ENCODE measurements around the gene LRRN1. TPM values are rescaled to one million over a fixed set of nuclear protein-coding genes. Genes with fewer than 3 reads are reported as not detected.

LRRN1 gene
- total and polyA plus RNA-seq, 10 donors, result 0.20 to 8.0 (median 4.1) TPM

DNA sequence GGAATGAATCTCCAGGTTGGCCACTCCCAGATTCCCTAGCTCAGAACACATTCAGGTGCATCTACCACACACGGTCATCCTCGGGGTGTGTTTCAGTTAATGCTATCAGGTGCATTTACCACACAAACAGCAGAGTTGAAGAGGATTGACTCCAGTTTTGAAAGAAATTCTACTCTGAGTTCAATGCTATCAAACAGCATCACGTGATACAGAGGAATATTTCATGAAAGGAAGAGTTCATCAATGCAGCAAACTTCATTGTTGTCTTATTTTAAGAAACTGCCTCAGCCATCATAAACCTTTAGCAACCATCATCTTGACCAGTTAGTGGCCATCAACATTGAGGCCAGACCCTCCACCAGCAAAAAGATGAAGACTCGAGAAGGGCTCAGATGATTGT is 22.6 kb upstream of the LRRN1 start:
- intact Hi-C loops (cut with DNase I; ENCODE audit: low total_unique reads), result no loop called here
- 88 to 94% (median 91%) methylated on average over 4 of the region's 4 CpGs for WGBS, 5 donors
- no peak for TF ChIP-seq POLR2AphosphoS5 (IDR thresholded peaks at IDR 0.05)
- TF ChIP-seq, protein P1, sequence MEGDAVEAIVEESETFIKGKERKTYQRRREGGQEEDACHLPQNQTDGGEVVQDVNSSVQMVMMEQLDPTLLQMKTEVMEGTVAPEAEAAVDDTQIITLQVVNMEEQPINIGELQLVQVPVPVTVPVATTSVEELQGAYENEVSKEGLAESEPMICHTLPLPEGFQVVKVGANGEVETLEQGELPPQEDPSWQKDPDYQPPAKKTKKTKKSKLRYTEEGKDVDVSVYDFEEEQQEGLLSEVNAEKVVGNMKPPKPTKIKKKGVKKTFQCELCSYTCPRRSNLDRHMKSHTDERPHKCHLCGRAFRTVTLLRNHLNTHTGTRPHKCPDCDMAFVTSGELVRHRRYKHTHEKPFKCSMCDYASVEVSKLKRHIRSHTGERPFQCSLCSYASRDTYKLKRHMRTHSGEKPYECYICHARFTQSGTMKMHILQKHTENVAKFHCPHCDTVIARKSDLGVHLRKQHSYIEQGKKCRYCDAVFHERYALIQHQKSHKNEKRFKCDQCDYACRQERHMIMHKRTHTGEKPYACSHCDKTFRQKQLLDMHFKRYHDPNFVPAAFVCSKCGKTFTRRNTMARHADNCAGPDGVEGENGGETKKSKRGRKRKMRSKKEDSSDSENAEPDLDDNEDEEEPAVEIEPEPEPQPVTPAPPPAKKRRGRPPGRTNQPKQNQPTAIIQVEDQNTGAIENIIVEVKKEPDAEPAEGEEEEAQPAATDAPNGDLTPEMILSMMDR (IDR thresholded peaks at IDR 0.05 in 8 of 11, conservative IDR thresholded peaks at IDR 0.05 in 3 of 11), result no peak

DNA sequence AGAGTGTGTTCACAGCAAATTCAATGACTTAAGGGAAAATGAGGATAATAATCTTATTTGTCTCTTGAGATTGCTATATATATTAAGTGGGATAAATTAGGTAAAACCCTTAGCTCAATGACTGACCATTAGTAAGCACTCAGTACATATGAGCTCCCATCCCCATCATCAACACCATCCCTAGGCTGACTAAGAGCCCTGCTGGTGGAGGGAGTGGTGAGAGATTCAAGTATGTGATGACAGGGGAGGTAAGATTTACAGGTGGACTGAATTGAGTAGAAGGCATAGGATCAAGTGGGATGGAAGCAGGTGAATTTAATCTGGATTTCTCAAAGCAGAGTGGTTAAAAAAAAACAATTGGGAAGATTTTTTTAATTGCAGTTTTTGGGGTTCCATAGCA is 21.0 kb upstream of the LRRN1 start:
- intact Hi-C loops (cut with DNase I; ENCODE audit: low total_unique reads), result no loop called here
- Histone ChIP-seq H3K4me3 (no peak overlapping the region), H3K9me3 (peaks cover 0 to 24% (median 16%) of the 10 kb centered on the region in 8 donors), H3K36me3 (peaks cover 0 to 10% (median 3%) of the 10 kb centered on the region in 6 donors), H3K27me3 (replicated peaks in 1 of 7) (no peaks in the 10 kb centered on the region), H3K27ac (no peak overlapping the region), H3K4me1 (no peaks in the 10 kb centered on the region)
- TF ChIP-seq POLR2A (IDR thresholded peaks at IDR 0.05) (no peak), POLR2AphosphoS5 (IDR thresholded peaks at IDR 0.05) (no peak)
- TF ChIP-seq, protein P1 (IDR thresholded peaks at IDR 0.05 in 8 of 11, conservative IDR thresholded peaks at IDR 0.05 in 3 of 11), result no peak
- DNase-seq, result no peak

More for the DNA sequence above, 22.6 kb upstream of the LRRN1 start:
- H3K27ac ChIP-seq, result no peak overlapping the region
- no peaks in the 10 kb centered on the region for H3K4me1 ChIP-seq
- H3K4me3 ChIP-seq, result no peak overlapping the region
- H3K9me3 ChIP-seq, result peaks cover 0 to 24% (median 16%) of the 10 kb centered on the region in 8 donors
- no peak for DNase-seq
- no peaks in the 10 kb centered on the region for H3K27me3 ChIP-seq (replicated peaks in 1 of 7)
- H3K36me3 ChIP-seq, result peaks cover 0 to 10% (median 3%) of the 10 kb centered on the region in 6 donors

DNA sequence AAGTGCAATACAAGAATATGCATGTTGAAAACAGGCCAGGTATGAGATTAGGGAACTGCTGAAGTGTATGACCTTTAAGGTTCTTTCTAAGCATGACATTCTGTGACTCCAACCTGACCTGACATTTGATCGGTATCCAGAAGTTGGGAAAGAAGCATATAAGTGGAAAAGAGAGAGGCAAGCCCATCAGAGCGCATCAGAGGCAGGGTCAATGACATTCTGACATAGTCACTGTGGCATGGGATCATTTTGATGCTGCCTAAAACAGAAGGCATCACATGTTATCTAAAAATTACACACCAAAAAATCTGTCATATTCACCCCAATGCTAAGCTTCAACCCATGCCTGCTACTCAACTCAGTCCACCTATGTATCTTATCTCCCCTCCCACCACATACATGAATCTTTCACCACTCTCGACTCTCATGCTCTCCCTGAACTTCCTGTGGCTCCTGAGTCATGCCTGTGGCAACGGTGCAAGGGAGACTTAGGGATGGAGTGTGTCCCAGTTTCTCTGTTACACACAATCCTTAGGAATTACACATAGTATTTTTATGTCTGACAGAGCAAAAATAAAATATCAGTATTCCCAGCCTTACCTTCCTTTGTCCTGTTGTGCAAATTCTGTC is 20.5 kb upstream of the LRRN1 start:
- WGBS, 5 donors, result 46 to 75% (median 67%) methylated on average over 4 of the region's 4 CpGs
- no peak for DNase-seq
- intact Hi-C loops (cut with DNase I; ENCODE audit: low total_unique reads), result no loop called here

DNA sequence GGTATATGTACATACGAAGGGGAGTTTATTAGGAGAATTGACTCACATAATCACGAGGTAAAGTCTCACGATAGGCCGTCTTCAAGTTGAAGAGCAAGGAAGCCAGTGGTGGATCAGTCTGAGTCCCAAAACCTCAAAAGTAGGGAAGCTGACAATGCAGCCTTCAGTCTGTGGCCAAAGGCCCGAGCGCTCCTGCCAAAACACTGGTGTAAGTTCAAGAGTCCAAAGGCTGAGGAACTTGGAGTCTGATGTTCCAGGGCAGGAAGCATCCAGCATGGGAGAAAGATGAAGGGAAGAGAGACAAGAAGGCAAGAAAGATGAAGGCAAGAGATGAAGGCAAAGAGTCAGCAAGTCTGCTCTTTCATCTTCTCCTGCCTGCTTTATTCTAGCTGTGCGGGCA is 16.8 kb upstream of the LRRN1 start:
- Histone ChIP-seq H3K36me3 (peaks cover 0 to under 1% (median 0%) of the 10 kb centered on the region in 6 donors), H3K4me1 (no peaks in the 10 kb centered on the region), H3K27ac (no peak overlapping the region), H3K27me3 (replicated peaks in 1 of 7) (no peaks in the 10 kb centered on the region), H3K4me3 (no peak overlapping the region), H3K9me3 (no peaks in the 10 kb centered on the region)
- TF ChIP-seq POLR2AphosphoS5 (IDR thresholded peaks at IDR 0.05) (no peak), POLR2A (IDR thresholded peaks at IDR 0.05) (no peak)
- TF ChIP-seq, protein P1 (IDR thresholded peaks at IDR 0.05 in 8 of 11, conservative IDR thresholded peaks at IDR 0.05 in 3 of 11), result no peak
- 67 to 87% (median 71%) methylated on average over 7 of the region's 7 CpGs for WGBS, 5 donors
- intact Hi-C loops (cut with DNase I; ENCODE audit: low total_unique reads), result no loop called here
- no peak for DNase-seq

More for the DNA sequence above, 20.5 kb upstream of the LRRN1 start:
- no peaks in the 10 kb centered on the region for H3K27me3 ChIP-seq (replicated peaks in 1 of 7)
- peaks cover 0 to 10% (median 3%) of the 10 kb centered on the region in 6 donors for H3K36me3 ChIP-seq
- TF ChIP-seq POLR2A (IDR thresholded peaks at IDR 0.05) (no peak), POLR2AphosphoS5 (IDR thresholded peaks at IDR 0.05) (no peak)
- TF ChIP-seq, protein P1 (IDR thresholded peaks at IDR 0.05 in 8 of 11, conservative IDR thresholded peaks at IDR 0.05 in 3 of 11), result no peak
- H3K4me3 ChIP-seq, result no peak overlapping the region
- no peak overlapping the region for H3K27ac ChIP-seq
- peaks cover 0 to 24% (median 16%) of the 10 kb centered on the region in 8 donors for H3K9me3 ChIP-seq
- no peaks in the 10 kb centered on the region for H3K4me1 ChIP-seq

Measured in spleen (tissue), 11 donors.